IPS DF 6.9 (cell line): ENCODE results near the gene HOPX.

Experiments used
- DNase-seq: peaks from one replicate; pipeline ENCODE4 v3.0.0-alpha.2; 2013; ENCODE audit warnings: low read depth, low spot score
- H3K27ac ChIP-seq: one replicate; pipeline ENCODE4 v1.5.1; 2013; ENCODE audit warnings: low read length, control low read depth
- H3K27me3 ChIP-seq: 2 replicates; pipeline ENCODE4 v1.6.1; 2013; ENCODE audit warnings: mild to moderate bottlenecking, low read length; ENCODE audit not compliant: control insufficient read depth, insufficient read depth
- H3K36me3 ChIP-seq: 2 replicates; pipeline ENCODE4 v1.6.1; 2013; ENCODE audit warnings: low read length; ENCODE audit not compliant: control insufficient read depth, insufficient read depth
- H3K4me1 ChIP-seq: 2 replicates; pipeline ENCODE4 v1.6.1; 2013; ENCODE audit warnings: low read length; ENCODE audit not compliant: control insufficient read depth, insufficient read depth
- H3K4me3 ChIP-seq: 2 replicates; pipeline ENCODE4 v1.5.1; 2013; ENCODE audit warnings: mild to moderate bottlenecking, low read length
- H3K9me3 ChIP-seq: 2 replicates; pipeline ENCODE4 v1.6.1; 2013; ENCODE audit warnings: low read length, inconsistent platforms; ENCODE audit not compliant: control insufficient read depth, insufficient read depth
- WGBS: extraction: QIAGEN DNeasy Blood & Tissue Kit; methylation state at CpG from one replicate; pipeline ENCODE4 v1.1.7; 2013; ENCODE audit warnings: mixed read lengths, missing lambda C conversion rate; ENCODE audit not compliant: insufficient read length, insufficient coverage; 5-methylcytosine and 5-hydroxymethylcytosine counted together

HOPX gene

GRCh38 chr4:56689201-56689969 lies 8.3 kb upstream of the HOPX start:
- no peaks in the 10 kb centered on the region for H3K36me3 ChIP-seq
- no peaks in the 10 kb centered on the region for H3K4me1 ChIP-seq
- DNase-seq: no peak
- H3K9me3 ChIP-seq: no peaks in the 10 kb centered on the region
- no peaks in the 10 kb centered on the region; the same call in 1 of the 2 replicates for H3K27me3 ChIP-seq
- no peak overlapping the region for H3K4me3 ChIP-seq
- no CpG with 5 or more reads among the region's 2 CpGs for WGBS
- no peak overlapping the region for H3K27ac ChIP-seq

DNA sequence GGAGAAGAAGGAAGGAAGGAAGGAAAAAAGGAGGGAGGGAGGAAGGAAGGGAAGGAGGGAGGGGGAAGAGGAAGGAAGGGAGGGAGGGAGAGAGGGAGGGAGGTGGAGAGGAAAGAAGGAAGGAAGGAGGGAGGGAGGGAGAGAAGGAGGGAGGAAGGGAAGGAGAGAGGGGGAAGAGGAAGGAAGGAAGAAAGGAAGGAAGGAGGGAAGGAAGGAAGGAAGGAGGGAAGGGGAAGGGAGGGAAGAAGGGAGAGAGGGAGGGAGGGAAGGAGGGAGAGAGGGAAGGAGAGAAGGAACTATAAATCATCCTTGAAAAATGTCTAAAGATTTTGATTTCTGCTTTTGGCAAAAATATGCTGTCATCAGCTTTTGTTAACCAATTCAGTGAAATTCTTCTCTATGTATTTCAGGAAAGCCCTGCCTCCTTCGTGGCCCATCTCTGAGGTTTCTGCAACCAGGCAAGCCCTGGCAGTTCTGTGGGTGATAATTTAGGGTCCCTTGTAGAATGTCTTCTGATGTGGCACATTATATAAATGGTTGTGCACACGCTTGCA lies 7.1 kb upstream of the HOPX start:
- no peaks in the 10 kb centered on the region for H3K36me3 ChIP-seq
- no peaks in the 10 kb centered on the region; the same call in 1 of the 2 replicates for H3K27me3 ChIP-seq
- H3K9me3 ChIP-seq: no peaks in the 10 kb centered on the region
- H3K4me3 ChIP-seq: no peak overlapping the region
- H3K4me1 ChIP-seq: no peaks in the 10 kb centered on the region
- DNase-seq: no peak
- no peak overlapping the region for H3K27ac ChIP-seq
- WGBS: no CpG with 5 or more reads among the region's 2 CpGs

DNA sequence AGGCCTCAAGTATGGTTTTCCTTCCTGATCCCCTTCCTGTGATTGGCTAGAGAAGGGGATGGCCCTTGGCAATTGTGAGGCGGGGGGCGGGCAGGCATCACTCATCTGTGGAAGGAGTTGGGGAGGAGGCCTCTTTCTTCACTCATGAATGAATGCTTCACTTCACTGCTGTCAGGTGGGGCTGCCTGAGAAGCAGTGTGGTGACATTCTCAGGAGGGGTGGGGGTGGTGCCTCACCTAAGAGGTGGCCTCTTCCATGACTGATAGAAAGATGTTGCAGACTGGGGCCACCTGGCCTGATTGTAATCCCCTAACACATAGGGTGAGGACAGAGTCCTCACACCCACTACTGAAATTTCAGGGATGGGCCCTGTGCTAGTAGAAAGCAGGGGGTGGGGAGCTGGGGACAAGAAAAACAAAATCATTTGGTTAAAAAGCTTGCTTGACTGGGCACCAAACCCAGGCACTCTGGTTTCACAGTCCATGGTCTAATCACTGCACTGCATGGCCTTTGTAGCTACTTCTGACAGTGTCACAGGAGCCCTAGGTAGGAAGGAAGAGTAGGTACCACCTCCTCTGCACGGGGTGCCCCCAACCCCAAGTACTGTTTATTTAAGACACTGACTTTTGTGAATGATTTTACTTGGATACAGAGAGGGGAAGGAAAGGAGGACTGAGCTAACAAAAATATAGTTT lies 5.6 kb upstream of the HOPX start:
- no peak overlapping the region for H3K27ac ChIP-seq
- H3K4me3 ChIP-seq: no peak overlapping the region
- no peaks in the 10 kb centered on the region for H3K36me3 ChIP-seq
- WGBS: no CpG with 5 or more reads among the region's 3 CpGs
- no peaks in the 10 kb centered on the region; the same call in 1 of the 2 replicates for H3K27me3 ChIP-seq
- H3K9me3 ChIP-seq: no peaks in the 10 kb centered on the region
- H3K4me1 ChIP-seq: no peaks in the 10 kb centered on the region
- no peak for DNase-seq

GRCh38 chr4:56684320-56685050 lies 3.4 kb upstream of the HOPX start:
- Histone ChIP-seq H3K27ac (no peak overlapping the region), H3K36me3 (no peaks in the 10 kb centered on the region), H3K4me3 (no peak overlapping the region), H3K4me1 (no peaks in the 10 kb centered on the region), H3K9me3 (no peaks in the 10 kb centered on the region), H3K27me3 (no peaks in the 10 kb centered on the region; the same call in 1 of the 2 replicates)
- no peak for DNase-seq
- WGBS: no CpG with 5 or more reads among the region's 4 CpGs

DNA sequence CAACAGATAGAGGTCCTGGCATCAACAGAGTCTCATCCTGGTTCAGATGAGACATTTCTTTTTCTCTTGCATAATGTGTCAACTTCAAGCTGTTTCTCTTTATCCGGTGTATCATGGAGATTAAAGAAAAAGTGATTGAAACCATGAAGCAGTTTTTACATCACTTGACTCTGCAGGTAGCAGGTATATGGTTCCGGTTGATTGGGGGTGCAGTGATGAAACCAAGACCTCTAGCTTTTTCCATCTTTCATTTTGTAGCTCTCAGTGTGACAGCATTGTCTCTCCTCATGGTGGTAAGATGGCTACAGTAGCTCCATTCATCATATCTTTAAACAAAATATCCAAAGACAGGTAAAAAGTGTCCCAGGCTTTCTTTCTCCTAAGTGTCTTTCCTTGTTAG lies 2.4 kb upstream of the HOPX start:
- DNase-seq: no peak
- WGBS: no CpG with 5 or more reads among the region's 2 CpGs
- no peaks in the 10 kb centered on the region for H3K4me1 ChIP-seq
- no peaks in the 10 kb centered on the region for H3K9me3 ChIP-seq
- H3K27ac ChIP-seq: no peak overlapping the region
- H3K27me3 ChIP-seq: no peaks in the 10 kb centered on the region; the same call in 1 of the 2 replicates
- H3K36me3 ChIP-seq: no peaks in the 10 kb centered on the region
- no peak overlapping the region for H3K4me3 ChIP-seq

DNA sequence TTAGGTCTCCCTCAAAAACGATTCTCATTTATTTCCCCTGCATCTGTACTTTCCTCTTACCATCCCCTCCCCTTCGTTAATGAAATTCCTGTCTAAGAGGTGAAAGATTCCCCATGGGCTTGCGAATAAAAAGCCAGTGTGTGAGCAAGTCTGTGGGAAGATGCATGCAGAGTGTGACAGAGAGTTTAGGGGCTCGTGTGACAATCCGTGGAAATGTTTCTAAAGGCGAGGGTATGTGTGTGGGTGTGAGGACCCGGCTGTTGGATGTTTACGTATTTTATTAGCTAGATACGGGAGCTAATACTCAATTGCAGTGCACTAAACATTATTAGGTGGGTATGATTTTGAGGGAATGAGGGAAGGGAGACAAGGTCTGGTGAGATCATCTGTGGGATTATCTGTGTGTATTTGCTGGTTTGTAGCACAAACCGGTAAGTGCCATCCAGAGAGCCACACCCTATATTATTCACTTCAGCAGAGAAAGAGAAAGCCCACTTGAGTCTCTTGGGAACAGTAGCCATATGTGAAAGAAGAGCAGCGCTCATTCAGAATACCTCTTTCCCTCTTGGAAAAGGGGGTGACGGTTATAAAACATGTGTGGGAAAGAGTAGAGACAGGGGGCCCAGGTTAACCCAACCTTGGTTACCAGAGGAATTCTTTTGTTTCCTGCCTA lies 893 bp upstream of the HOPX start:
- Histone ChIP-seq H3K9me3 (no peaks in the 10 kb centered on the region), H3K27ac (no peak overlapping the region), H3K4me1 (no peaks in the 10 kb centered on the region), H3K4me3 (no peak overlapping the region), H3K36me3 (no peaks in the 10 kb centered on the region), H3K27me3 (no peaks in the 10 kb centered on the region; the same call in 1 of the 2 replicates)
- WGBS: no CpG with 5 or more reads among the region's 12 CpGs
- no peak for DNase-seq

DNA sequence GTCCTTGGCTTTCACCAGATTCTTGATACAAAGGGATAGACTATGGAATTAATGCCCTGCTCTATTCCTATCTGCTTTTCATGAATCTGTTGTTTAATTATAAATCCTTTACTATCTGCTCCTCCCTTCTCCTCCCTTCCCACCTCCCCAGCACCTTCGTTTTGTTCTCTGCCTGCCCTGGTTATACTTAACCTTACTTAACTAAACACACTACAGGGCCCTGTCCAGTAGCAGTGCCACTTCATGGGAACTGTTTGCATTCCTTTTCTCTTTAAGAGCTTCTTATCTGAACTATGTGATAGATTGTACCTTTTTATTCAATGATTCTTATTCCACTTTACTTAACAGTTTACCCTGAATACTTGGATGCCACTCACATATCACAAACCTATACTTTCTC lies 830 bp downstream of the HOPX start:
- H3K4me3 ChIP-seq: no peak overlapping the region
- H3K36me3 ChIP-seq: no peaks in the 10 kb centered on the region
- DNase-seq: no peak
- no CpG with 5 or more reads among the region's 1 CpG for WGBS
- no peaks in the 10 kb centered on the region for H3K4me1 ChIP-seq
- no peaks in the 10 kb centered on the region for H3K9me3 ChIP-seq
- H3K27ac ChIP-seq: no peak overlapping the region
- no peaks in the 10 kb centered on the region; the same call in 1 of the 2 replicates for H3K27me3 ChIP-seq

GRCh38 chr4:56677711-56678110 lies 3.4 kb downstream of the HOPX start:
- no CpG with 5 or more reads among the region's 4 CpGs for WGBS
- H3K4me3 ChIP-seq: no peak overlapping the region
- no peaks in the 10 kb centered on the region for H3K9me3 ChIP-seq
- H3K27ac ChIP-seq: no peak overlapping the region
- no peak for DNase-seq
- no peaks in the 10 kb centered on the region for H3K4me1 ChIP-seq
- no peaks in the 10 kb centered on the region for H3K27me3 ChIP-seq
- no peaks in the 10 kb centered on the region for H3K36me3 ChIP-seq

- H3K27ac ChIP-seq: no peak overlapping the region
Measured at GRCh38 chr4:56674984-56675383, 6.1 kb downstream of the HOPX start.

DNA sequence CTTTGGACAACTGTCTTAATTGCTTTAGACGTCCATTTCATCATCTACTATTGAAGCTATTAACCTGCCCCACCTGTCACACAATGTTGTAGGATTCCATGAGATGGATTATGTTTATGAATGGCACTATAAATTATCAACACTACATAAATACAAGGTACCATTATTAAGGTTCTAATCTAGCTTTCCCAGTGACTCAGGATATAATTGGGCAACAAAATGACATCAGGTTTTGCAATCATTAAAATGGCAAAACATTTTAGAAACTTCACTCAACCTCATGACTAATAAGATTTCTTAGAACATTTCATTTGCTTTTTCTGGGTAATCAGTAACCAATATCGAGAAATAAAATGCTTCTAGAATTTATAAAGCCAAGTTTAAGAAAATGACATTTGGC lies 9.2 kb downstream of the HOPX start:
- Histone ChIP-seq H3K9me3 (no peaks in the 10 kb centered on the region), H3K4me3 (no peak overlapping the region), H3K4me1 (no peaks in the 10 kb centered on the region), H3K36me3 (no peaks in the 10 kb centered on the region), H3K27ac (no peak overlapping the region), H3K27me3 (no peaks in the 10 kb centered on the region)
- no CpG with 5 or more reads among the region's 2 CpGs for WGBS
- no peak for DNase-seq

More at GRCh38 chr4:56674984-56675383, 6.1 kb downstream of the HOPX start:
- no peak for DNase-seq
- Histone ChIP-seq H3K27me3 (no peaks in the 10 kb centered on the region), H3K4me3 (no peak overlapping the region), H3K36me3 (no peaks in the 10 kb centered on the region), H3K9me3 (no peaks in the 10 kb centered on the region), H3K4me1 (no peaks in the 10 kb centered on the region)
- no CpG with 5 or more reads among the region's 3 CpGs for WGBS
